ENCODE data around the gene SELENOO. TPM values are rescaled to one million over a fixed set of nuclear protein-coding genes. Genes with fewer than 3 reads are reported as not detected.

Gene SELENOO
- total RNA-seq, 6 experiments from 2014 or later, result 51.1 to 67.8 (median 59.2) TPM

GRCh38 chr22:50216055-50216683 lies 15.4 kb downstream of the SELENOO start:
- peaks cover 6 to 84% (median 34%) of the 10 kb centered on the region in 4 donors for H3K36me3 ChIP-seq
- ATAC-seq (no peak), DNase-seq (peak in 1 of 3 donors; percentile 29)
- intact Hi-C loops (cut with DNase I), result no loop called here
- no peaks in the 10 kb centered on the region for H3K9me3 ChIP-seq
- H3K4me3 ChIP-seq, result no peak overlapping the region
- TF ChIP-seq, protein P1, sequence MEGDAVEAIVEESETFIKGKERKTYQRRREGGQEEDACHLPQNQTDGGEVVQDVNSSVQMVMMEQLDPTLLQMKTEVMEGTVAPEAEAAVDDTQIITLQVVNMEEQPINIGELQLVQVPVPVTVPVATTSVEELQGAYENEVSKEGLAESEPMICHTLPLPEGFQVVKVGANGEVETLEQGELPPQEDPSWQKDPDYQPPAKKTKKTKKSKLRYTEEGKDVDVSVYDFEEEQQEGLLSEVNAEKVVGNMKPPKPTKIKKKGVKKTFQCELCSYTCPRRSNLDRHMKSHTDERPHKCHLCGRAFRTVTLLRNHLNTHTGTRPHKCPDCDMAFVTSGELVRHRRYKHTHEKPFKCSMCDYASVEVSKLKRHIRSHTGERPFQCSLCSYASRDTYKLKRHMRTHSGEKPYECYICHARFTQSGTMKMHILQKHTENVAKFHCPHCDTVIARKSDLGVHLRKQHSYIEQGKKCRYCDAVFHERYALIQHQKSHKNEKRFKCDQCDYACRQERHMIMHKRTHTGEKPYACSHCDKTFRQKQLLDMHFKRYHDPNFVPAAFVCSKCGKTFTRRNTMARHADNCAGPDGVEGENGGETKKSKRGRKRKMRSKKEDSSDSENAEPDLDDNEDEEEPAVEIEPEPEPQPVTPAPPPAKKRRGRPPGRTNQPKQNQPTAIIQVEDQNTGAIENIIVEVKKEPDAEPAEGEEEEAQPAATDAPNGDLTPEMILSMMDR (IDR thresholded peaks at IDR 0.05), result no peak
- no peak for TF ChIP-seq POLR2A (IDR thresholded peaks at IDR 0.05)
- peaks cover 0 to 4% (median 2%) of the 10 kb centered on the region in 4 donors for H3K4me1 ChIP-seq
- no peaks in the 10 kb centered on the region for H3K27me3 ChIP-seq
- no peak overlapping the region for H3K27ac ChIP-seq
- WGBS (ENCODE audit: insufficient coverage, low coverage, low lambda C conversion rate, missing lambda C conversion rate), result 89% methylated on average over 3 of the region's 15 CpGs

- no peak for ATAC-seq
- intact Hi-C loops (cut with DNase I), result no loop called here
- WGBS (ENCODE audit: insufficient coverage, low coverage, low lambda C conversion rate, missing lambda C conversion rate), result 89% methylated on average over 10 of the region's 57 CpGs
Observed at GRCh38 chr22:50216684-50217520, 16.1 kb downstream of the SELENOO start.

GRCh38 chr22:50217543-50218152 lies 16.8 kb downstream of the SELENOO start:
- intact Hi-C loops (cut with DNase I), result no loop called here
- peaks cover 0 to 4% (median 2%) of the 10 kb centered on the region in 4 donors for H3K4me1 ChIP-seq
- no CpG with 5 or more reads among the region's 21 CpGs for WGBS (ENCODE audit: insufficient coverage, low coverage, low lambda C conversion rate, missing lambda C conversion rate)
- H3K9me3 ChIP-seq, result no peaks in the 10 kb centered on the region
- ATAC-seq, result no peak
- H3K36me3 ChIP-seq, result peaks cover 6 to 82% (median 32%) of the 10 kb centered on the region in 4 donors
- no peaks in the 10 kb centered on the region for H3K27me3 ChIP-seq
- no peak overlapping the region for H3K4me3 ChIP-seq
- peak in 1 of 3 donors; percentile 20 for DNase-seq
- H3K27ac ChIP-seq, result no peak overlapping the region
- TF ChIP-seq, protein P1 (IDR thresholded peaks at IDR 0.05), result no peak
- TF ChIP-seq POLR2A (IDR thresholded peaks at IDR 0.05), result no peak

More at GRCh38 chr22:50216684-50217520, 16.1 kb downstream of the SELENOO start:
- peaks cover 0 to 4% (median 2%) of the 10 kb centered on the region in 4 donors for H3K4me1 ChIP-seq
- no peak overlapping the region for H3K4me3 ChIP-seq
- peak in 2 of 3 donors; percentile 35 to 58 for DNase-seq
- no peaks in the 10 kb centered on the region for H3K9me3 ChIP-seq
- no peak for TF ChIP-seq POLR2A (IDR thresholded peaks at IDR 0.05)
- TF ChIP-seq, protein P1 (IDR thresholded peaks at IDR 0.05), result no peak
- H3K36me3 ChIP-seq, result peaks cover 6 to 83% (median 31%) of the 10 kb centered on the region in 4 donors
- no peaks in the 10 kb centered on the region for H3K27me3 ChIP-seq
- H3K27ac ChIP-seq, result no peak overlapping the region

DNA sequence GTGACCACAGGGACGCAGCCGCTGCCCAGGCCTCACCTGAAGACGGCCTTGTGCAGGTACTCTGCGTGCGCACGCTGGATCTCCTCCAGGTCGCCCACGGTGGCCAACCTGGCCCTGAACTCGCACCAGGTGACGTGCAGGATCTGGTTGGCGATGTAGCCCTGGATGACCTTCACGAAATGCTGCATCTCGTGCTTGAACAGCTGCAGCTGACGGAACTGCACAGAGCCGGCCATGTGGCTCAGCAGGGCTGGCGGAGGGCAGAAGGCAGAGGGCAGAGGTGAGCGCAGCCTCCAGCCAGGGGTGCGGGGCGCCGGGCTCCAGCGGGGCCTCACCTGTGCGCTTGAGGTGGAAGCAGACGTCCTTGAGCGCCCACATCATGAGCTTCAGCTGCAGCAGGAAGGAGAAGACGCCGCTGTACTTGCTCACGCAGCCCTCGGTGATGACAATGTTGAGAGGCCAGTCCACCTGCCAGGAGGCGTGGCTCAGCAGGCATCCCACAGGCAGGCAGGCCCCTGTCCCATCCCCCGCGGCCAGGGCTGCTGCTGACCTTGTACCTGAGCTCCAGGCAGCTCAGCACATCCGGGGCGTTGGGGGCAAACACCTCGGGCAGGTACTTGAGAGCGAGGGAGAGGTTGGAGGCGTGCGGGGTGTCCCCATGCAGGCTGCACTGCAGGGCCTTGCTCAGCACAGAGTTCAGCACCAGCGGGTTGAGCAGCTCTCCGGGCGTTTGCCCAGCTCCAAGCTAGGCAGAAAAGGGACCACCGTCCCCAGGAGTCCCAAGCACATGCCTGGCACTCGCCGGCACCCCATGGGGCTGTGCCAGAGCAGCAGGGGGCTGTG lies 17.6 kb downstream of the SELENOO start:
- peak in 2 of 3 donors; percentile 51 to 73 for DNase-seq
- TF ChIP-seq, protein P1 (IDR thresholded peaks at IDR 0.05), result no peak
- TF ChIP-seq POLR2A (IDR thresholded peaks at IDR 0.05), result no peak

More for the DNA sequence above, 17.6 kb downstream of the SELENOO start:
- H3K4me1 ChIP-seq, result peaks cover 0 to 4% (median 2%) of the 10 kb centered on the region in 4 donors
- no peaks in the 10 kb centered on the region for H3K9me3 ChIP-seq
- no peaks in the 10 kb centered on the region for H3K27me3 ChIP-seq
- ATAC-seq, result peak; percentile 3 to 29 (median 8)
- intact Hi-C loops (cut with DNase I), result no loop called here
- no peak overlapping the region for H3K4me3 ChIP-seq
- peaks cover 5 to 82% (median 28%) of the 10 kb centered on the region in 4 donors for H3K36me3 ChIP-seq
- WGBS (ENCODE audit: insufficient coverage, low coverage, low lambda C conversion rate, missing lambda C conversion rate), result no CpG with 5 or more reads among the region's 43 CpGs
- H3K27ac ChIP-seq, result no peak overlapping the region

All from right lobe of liver (tissue), 6 donors.